ENCODE data around the gene GRIN3B.
A peak's percentile ranks its signal among the peaks of the same experiment; 100 is the strongest.

GRIN3B gene

DNA sequence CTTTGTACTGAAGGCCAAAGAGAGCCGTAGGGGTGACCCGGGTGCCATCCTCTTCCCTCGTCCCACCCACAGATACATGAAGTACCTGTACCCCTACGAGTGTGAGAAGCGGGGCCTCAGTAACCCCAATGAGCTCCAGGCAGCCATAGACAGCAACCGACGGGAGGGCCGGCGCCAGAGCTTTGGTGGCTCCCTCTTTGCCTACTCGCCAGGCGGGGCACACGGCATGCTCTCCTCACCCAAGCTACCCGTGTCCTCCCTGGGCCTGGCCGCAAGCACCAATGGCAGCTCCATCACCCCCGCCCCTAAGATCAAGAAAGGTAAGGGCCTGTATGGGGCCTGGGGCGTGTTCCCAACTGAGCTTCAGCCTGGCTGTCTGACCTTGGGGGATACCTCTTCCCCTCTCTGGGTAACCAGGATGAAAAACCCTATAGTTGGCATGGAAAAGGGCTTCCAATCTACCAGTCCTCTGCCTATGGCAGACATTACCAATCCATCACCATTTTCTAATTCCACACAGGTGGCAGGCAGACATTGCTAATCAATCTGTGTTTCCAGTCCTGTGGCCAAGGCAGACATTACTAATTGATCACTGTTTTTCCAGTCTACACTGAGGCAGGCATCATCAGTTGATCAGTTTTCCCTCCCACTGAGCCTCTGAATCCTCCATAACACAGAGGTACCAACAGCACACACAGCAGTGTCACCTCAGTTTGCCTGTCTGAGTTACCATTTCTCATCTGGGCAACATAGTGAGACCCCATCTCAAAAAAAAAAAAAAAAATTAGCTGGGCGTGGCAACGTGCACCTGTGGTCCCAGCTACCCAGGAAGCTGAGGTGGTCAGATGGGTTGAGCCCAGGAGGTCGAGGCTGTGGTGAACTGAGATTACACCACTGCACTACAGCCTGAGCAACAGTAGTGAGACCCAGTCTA is 35.2 kb upstream of the GRIN3B start:
- ATAC-seq, result no peak

DNA sequence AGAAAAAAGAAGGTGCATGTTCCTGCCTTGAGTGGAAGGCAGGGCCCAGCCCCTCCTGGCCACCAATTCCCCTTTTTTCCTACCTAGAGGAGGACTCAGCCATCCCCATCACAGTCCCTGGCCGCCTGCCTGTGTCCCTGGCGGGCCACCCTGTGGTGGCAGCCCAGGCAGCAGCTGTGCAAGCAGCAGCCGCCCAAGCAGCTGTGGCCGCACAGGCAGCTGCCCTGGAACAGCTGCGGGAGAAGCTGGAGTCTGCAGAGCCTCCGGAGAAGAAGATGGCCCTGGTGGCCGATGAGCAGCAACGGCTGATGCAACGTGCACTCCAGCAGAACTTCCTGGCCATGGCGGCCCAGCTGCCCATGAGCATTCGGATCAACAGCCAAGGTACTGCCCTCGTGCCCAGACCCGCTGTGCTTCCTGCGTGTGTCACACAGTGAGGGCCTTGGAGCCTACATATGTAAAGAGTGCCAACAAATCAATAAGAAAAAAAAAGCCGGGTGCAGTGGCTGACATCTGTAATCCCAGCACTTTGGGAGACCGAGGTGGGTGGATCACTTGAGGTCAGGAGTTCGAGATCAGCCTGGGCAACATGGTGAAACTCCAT is 33.6 kb upstream of the GRIN3B start:
- no peak for ATAC-seq

DNA sequence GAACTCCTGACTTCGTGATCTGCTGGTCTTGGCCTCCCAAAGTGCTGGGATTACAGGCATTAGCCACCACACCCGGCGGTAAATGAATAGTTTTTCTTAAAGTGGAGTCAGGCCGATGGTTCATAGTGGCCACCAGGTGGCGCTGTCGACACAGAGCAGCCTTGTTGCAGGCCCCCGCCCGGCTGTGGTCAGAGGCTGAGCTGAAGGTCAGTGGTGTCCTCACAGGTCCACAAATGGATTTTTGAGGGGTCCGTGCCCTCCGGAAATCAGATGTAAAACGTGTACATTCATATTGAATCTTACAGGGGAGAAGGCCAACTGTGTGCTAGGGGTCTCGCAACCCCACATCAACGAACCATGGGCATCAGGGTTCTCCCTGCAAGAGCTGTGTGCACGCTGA is 29.5 kb upstream of the GRIN3B start:
- ATAC-seq, result no peak

GRCh38 chr19:971795-972194 is 28.4 kb upstream of the GRIN3B start:
- ATAC-seq, result no peak

GRCh38 chr19:972281-972680 is 27.9 kb upstream of the GRIN3B start:
- no peak for ATAC-seq

GRCh38 chr19:973726-974563 is 26.3 kb upstream of the GRIN3B start:
- ATAC-seq, result no peak

DNA sequence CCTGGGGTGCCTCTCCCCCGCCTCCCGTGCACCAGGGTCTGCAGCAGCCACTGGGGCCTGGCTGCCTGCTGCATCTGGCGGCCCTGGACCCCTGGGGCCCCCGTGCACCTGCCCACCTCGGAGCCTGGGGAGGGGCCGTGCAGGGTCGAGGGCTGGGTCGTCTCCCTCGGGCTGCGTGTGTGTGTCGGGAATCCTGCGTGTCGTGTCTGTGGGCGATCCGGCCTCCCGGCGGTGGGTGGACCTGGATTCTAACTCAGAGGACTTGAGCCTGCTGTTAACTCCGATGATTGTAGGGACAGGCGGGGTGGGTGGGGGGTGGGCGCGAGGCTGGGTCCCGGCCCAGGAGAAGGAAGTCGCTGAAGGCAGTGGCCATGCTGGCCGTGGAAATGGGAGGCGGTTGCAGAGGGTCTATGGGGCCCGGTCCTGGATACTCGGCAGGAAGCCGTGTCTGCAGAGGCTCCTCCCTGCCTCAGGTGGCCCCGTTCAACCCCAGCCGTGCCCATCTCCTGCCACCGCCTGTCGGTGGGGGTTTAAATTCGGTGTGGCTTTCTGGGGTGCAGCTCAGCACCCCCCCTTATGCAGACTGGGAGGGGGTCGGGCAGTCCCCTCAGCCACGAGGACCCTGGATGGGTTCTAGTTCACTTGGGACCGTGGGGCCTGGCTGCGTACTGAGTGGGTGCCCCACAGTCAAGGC is 25.5 kb upstream of the GRIN3B start:
- no peak for ATAC-seq

GRCh38 chr19:976476-976875 is 23.7 kb upstream of the GRIN3B start:
- no peak for ATAC-seq

- ATAC-seq, result no peak
These were observed 23.2 kb upstream of the GRIN3B start for GRCh38 chr19:977058-977464.

DNA sequence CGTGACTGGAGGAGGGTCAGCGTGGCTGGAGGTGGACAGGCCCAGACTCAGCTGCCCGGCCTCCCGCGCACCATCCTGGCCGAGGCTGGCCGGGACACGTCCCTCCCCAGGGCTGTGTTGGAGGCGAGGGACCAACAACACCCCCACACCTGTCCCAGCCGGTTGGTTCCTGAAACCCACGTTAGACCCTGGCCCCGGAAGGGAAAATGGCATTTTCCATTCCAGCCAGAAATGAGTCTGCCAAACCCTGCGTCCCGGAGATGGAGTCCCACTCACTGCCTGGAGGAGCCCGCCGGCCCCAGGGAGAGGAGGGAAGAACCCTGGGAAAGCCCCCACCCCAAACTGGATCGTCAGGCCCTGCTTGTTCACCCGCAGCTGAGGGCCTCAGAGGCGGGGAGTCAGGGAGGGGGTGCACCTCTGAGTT is 20.9 kb upstream of the GRIN3B start:
- no peak for ATAC-seq

DNA sequence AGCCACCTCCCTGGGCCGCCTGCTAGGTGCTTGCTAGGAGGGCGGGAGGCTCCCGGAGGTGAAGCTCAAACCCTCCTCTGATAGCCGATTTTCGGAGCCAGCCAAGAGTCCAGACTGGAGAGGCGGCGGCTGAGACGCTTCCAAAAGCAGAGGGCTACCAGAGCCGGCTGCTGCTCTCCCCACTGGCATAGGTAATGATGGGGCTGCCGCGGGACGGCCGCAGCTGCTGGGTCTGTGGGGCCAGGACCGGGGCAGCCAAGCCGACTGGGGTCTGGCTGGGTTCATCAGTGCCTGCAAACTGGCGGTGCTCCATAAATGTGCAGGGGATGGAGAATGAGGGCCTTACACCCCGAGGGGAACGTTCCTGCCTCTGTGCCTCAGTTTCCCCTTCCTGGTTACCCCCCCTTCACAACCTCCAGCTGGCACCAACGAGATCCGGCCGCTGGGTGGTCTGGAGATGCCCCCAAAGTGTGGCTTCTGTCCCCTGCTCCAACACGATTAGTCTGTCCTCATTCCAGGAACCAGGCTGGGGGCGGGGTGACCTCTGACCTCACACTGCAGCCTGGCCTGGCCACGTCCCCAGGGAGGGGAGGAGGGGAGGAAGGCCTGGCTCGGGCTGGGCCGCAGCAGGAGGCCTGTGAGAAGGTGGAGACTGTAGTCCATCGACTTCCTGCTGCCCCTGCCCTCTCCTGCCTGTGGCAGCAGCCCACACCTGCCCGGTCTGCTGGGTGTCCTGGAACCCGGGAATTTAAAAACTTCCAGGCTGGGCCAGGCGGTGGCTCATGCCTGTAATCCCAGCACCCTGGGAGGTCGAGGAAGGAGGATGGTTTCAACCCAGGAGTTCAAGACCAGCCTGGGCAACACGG is 19.9 kb upstream of the GRIN3B start:
- no peak for ATAC-seq

GRCh38 chr19:982567-983170 is 17.6 kb upstream of the GRIN3B start:
- peak; percentile 83 to 84 for ATAC-seq

GRCh38 chr19:984165-984967 is 15.9 kb upstream of the GRIN3B start, which contains the start of gene WDR18:
Gene WDR18, plus strand, starts transcription at chr19:984345. Its CDS starts 9 bp downstream, at chr19:984354.
- ATAC-seq, result peak; percentile 90 to 93

DNA sequence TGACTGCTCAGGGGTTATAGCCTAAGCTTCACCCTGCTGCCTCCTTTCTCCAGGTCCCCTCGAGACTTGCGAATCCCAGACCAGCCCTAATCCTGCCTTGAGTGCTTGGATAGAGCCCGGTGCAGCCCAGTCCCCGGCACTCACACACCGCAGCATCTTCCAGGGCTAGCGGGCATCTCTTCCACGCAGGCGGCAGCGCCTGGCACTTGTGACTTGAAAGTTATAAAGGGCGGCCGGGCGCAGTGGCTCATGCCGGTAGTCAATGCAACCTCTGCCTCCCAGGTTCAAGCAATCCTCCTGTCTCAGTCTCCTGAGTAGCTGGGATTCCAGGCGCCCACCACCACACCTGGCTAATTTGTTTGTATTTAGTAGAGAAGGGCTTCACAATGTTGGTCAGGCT is 14.1 kb upstream of the GRIN3B start:
- ATAC-seq, result no peak

- no peak for ATAC-seq
These were observed 12.1 kb upstream of the GRIN3B start for GRCh38 chr19:988081-988480.

- no peak for ATAC-seq
These were observed 11.7 kb upstream of the GRIN3B start for GRCh38 chr19:988510-988909.

DNA sequence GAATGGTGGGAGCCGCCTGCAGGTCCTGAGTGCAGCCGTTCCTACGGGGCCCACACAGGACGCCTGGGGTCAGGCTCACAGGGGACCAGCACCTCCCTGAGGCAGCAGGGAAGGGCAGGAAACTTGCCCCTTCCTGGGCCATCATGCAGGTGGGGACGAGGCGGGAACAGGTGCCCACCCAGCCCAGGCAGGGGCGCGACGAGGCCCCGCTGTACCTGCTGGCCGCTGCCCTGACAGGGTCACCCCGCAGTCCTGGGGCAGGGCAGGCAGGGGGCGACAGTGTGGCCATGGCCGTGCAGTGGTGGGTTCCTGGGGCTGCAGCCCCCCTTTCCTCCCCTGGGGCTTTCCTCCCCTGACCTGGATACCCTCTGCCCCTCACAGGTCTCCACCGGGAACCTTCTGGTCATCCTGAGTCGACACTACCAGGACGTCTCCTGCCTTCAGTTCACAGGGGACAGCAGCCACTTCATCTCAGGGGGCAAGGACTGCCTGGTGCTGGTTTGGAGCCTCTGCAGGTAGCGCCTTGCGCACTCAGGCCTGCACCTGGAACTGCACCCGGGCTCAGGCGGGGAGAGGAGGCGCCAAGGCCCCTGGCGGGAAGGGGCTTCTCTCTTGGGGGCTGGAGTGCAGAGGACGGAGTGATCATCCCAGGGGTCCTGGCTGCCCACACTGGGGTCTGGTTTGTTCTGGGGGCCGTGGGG is 10.7 kb upstream of the GRIN3B start:
- no peak for ATAC-seq

- no peak for ATAC-seq
These were observed 10.1 kb upstream of the GRIN3B start for GRCh38 chr19:990119-990571.

GRCh38 chr19:990746-991145 is 9.5 kb upstream of the GRIN3B start:
- ATAC-seq, result no peak

Measured in activated CD4-positive, CD25-positive, alpha-beta regulatory T cell treated with anti-CD3 and anti-CD28 coated beads, Interleukin-2, amount 50 U/mL, for 24 hours (primary cell).